ENCODE data around the gene PPFIBP1. TPM values are rescaled to one million over a fixed set of nuclear protein-coding genes. Genes with fewer than 3 reads are reported as not detected.

PPFIBP1 gene
- total RNA-seq, 2 donors from 2014 or later: 65.2 to 66.0 TPM

DNA sequence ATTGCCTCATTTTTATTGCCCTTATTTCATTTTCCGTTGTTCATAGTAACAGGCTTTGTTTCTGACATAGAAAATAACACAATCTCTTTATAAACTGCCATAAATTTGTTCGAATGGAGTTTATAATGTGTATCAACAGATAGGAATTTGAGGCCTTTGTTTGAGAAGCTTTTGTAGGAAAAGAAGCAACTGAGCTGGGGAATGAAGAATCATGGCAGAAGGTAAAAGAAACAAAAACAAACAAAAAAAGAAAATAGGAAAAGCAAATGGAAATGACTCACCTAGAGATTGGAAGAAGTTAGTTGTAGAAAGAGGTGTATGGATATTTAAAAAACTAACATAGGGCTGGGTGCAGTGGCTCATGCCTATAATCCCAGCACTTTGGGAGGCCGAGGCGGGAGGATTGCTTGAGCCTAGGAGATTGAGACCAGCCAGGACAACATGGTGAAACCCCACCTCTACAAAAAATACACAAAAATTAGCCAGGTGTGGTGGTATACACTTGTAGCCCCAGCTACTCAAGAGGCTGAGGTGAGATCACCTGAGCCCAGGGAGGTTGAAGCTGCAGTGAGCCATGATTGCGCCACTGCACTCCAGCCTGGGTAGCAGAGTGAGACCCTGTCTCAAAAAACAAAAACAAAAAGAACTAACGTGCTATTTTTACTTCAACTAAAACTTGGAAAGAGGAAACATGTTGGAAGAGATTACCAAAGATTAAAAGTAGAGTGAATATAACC is 171.7 kb downstream of the PPFIBP1 start:
- Histone ChIP-seq H3K4me1 (no peaks in the 10 kb centered on the region), H3K9me3 (no peaks in the 10 kb centered on the region), H3K27ac (no peak overlapping the region), H3K27me3 (no peaks in the 10 kb centered on the region), H3K36me3 (peaks cover 44% of the 10 kb centered on the region), H3K4me3 (no peak overlapping the region)
- TF ChIP-seq, protein P1, sequence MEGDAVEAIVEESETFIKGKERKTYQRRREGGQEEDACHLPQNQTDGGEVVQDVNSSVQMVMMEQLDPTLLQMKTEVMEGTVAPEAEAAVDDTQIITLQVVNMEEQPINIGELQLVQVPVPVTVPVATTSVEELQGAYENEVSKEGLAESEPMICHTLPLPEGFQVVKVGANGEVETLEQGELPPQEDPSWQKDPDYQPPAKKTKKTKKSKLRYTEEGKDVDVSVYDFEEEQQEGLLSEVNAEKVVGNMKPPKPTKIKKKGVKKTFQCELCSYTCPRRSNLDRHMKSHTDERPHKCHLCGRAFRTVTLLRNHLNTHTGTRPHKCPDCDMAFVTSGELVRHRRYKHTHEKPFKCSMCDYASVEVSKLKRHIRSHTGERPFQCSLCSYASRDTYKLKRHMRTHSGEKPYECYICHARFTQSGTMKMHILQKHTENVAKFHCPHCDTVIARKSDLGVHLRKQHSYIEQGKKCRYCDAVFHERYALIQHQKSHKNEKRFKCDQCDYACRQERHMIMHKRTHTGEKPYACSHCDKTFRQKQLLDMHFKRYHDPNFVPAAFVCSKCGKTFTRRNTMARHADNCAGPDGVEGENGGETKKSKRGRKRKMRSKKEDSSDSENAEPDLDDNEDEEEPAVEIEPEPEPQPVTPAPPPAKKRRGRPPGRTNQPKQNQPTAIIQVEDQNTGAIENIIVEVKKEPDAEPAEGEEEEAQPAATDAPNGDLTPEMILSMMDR (IDR thresholded peaks at IDR 0.05): no peak
- no peak for DNase-seq (ENCODE audit: low spot score)

DNA sequence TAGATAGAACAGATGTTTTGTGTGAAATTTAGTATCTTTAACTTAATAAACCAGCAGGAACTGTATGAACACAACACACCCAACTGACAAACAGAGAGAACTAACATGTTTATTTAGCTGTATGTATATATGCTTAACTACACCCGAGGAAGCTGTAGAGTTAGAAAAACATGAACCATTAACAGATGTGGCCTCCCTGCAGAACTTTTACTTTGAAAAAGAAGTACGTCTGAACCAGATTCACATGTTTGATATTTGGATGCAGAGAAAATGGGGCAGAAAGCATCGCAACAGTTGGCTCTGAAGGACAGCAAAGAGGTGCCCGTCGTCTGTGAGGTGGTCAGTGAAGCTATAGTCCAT is 172.3 kb downstream of the PPFIBP1 start, which contains the start of gene REP15:
Gene REP15, plus strand, starts transcription at position 155 of the 360 bp plus-strand sequence. Its CDS starts 116 bp downstream, at position 271.
- no peaks in the 10 kb centered on the region for H3K4me1 ChIP-seq
- H3K27me3 ChIP-seq: no peaks in the 10 kb centered on the region
- H3K4me3 ChIP-seq: no peak within 1 kb of the TSS
- no peak within 1 kb of the TSS for H3K27ac ChIP-seq
- H3K9me3 ChIP-seq: no peaks in the 10 kb centered on the region
- DNase-seq (ENCODE audit: low spot score): no peak
- TF ChIP-seq, protein P1 (IDR thresholded peaks at IDR 0.05): no peak
- peaks cover 38% of the 10 kb centered on the region for H3K36me3 ChIP-seq

DNA sequence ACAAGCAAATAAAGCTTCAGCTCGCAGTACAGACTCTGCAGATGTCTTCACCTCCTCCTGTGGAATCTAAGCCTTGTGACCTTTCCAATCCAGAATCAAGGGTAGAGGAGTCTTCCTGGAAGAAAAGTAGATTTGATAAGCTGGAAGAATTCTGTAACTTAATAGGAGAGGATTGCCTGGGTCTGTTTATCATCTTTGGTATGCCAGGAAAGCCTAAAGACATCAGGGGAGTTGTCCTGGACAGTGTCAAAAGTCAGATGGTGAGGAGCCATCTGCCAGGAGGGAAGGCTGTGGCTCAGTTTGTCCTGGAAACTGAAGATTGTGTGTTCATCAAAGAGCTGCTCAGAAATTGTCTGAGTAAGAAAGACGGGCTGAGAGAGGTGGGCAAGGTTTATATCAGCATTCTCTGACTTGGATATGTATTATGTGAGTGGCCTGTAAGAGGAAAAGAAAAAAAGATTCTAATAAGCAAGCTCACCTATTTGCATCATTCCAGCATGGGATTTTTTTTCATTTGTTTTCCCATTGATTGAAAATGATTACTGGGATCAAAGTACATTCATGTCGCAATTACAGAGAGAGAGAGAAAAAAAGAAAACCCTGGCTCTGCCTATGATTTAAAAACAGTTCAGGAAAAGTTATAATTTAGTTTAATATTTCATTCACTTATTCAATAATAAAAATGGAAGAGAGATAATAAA is 173.0 kb downstream of the PPFIBP1 start:
- no peaks in the 10 kb centered on the region for H3K4me1 ChIP-seq
- TF ChIP-seq, protein P1 (IDR thresholded peaks at IDR 0.05): no peak
- H3K36me3 ChIP-seq: peaks cover 31% of the 10 kb centered on the region
- DNase-seq (ENCODE audit: low spot score): no peak
- H3K27me3 ChIP-seq: no peaks in the 10 kb centered on the region
- H3K9me3 ChIP-seq: no peaks in the 10 kb centered on the region
- no peak overlapping the region for H3K4me3 ChIP-seq
- no peak overlapping the region for H3K27ac ChIP-seq

DNA sequence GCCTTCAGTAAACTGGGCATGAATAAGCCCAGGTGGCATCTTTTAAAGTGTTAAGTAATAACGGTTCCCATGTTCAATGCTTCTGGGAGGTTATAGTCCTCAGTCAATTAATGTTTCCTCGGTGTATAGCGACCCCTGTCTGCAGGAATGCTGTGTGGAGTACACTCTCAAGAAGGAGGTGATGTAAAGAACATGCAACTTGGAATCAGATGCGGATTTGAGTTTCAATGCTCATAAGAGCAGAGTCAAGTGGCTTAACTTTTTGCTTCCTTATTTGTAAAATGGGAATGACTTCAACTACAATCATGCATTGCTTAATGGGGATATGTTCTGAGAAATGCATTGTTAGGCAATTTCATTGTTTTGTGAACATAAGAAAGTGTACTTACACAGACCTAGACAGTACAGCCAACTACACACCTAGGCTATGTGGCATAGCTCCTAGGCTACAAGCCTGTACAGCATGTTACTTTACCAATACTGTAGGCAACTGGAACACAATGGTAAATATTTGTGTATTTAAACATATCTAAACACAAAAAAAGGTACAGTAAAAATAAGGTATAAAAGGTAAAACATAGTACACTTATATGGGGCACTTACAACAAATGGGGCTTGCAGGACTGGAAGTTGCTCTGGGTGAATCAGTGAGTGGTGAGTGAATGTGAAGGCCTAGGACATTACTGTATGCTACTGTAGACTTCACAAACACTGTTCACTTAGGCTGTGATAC is 179.9 kb downstream of the PPFIBP1 start:
- Histone ChIP-seq H3K36me3 (no peaks in the 10 kb centered on the region), H3K4me3 (no peak overlapping the region), H3K27me3 (no peaks in the 10 kb centered on the region), H3K4me1 (no peaks in the 10 kb centered on the region), H3K27ac (no peak overlapping the region), H3K9me3 (no peaks in the 10 kb centered on the region)
- DNase-seq (ENCODE audit: low spot score): peak; percentile 63
- TF ChIP-seq, protein P1 (IDR thresholded peaks at IDR 0.05): peak; percentile 73 to 79

DNA sequence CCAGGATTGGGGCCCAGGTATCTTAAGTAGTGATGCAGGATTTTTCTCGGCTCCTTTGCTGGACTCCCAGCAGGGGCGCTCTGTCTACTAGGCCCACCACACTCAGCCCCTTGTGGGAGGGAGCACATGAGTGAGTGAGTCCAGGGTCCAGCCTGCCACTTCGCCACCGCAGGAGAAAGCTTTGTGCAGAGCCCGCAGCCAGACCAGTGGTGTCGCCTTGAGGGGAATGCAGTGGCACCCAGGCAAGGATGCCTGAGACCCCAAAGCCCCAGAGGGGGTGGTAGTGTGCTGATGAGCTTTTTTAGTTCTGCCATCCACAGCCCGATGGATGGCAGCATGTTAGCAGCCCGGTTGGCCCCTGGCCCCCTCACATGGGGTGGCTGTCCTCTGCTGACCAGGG is 181.3 kb downstream of the PPFIBP1 start:
- H3K9me3 ChIP-seq: no peaks in the 10 kb centered on the region
- DNase-seq (ENCODE audit: low spot score): no peak
- TF ChIP-seq, protein P1 (IDR thresholded peaks at IDR 0.05): no peak
- no peaks in the 10 kb centered on the region for H3K36me3 ChIP-seq
- H3K27me3 ChIP-seq: no peaks in the 10 kb centered on the region
- H3K4me3 ChIP-seq: no peak overlapping the region
- H3K4me1 ChIP-seq: no peaks in the 10 kb centered on the region
- no peak overlapping the region for H3K27ac ChIP-seq
